Thyroid gland (tissue), 4 donors: ENCODE data around the gene ADAMTS17. TPM values are rescaled to one million over a fixed set of nuclear protein-coding genes. Genes with fewer than 3 reads are reported as not detected.

Source experiments
- DNase-seq, 2 donors: peaks; one replicate each; pipeline ENCODE4 v3.0.0-alpha.2; 2019
- H3K27ac ChIP-seq, 3 donors: fragments of 200-600 bp; sonication (generic); 1 replicate in 2 of 3; 2 replicates in 1 of 3; pipeline ENCODE4 v1.5.1; 2016 to 2019; ENCODE audit warnings: mild to moderate bottlenecking in 1 of 3, moderate library complexity in 1 of 3
- H3K27me3 ChIP-seq: fragments of 200-600 bp; sonication (generic); one replicate; pipeline ENCODE4 v1.5.1; 2019
- H3K36me3 ChIP-seq, 2 donors: fragments of 200-600 bp; sonication (generic); one replicate each; pipeline ENCODE4 v1.5.1; 2016 to 2019
- H3K4me1 ChIP-seq, 2 donors: fragments of 200-600 bp; sonication (generic); one replicate each; pipeline ENCODE4 v1.5.1; 2017 to 2019
- H3K4me3 ChIP-seq, 3 donors: fragments of 200-600 bp; sonication (generic); replicated peaks in 1 of 3; 1 replicate in 2 of 3; 2 replicates in 1 of 3; pipeline ENCODE4 v1.5.1; 2016; ENCODE audit warnings: mild to moderate bottlenecking in 1 of 3
- H3K9me3 ChIP-seq: fragments of 200-600 bp; sonication (generic); one replicate; pipeline ENCODE4 v1.5.1; 2017
- POLR2A ChIP-seq, 2 donors: fragments of 450-650 bp; IDR thresholded peaks; one replicate each; pipeline ENCODE4 v1.6.1; 2017; ENCODE audit warnings: antibody characterized with exemption in 2 of 2, mild to moderate bottlenecking in 2 of 2, moderate library complexity in 1 of 2
- WGBS, 2 donors: methylation state at CpG; one replicate each; pipeline ENCODE4 v1.1.5; 2017; 5-methylcytosine and 5-hydroxymethylcytosine counted together
- intact Hi-C: fragments of 100-400 bp; cut with DNase I; formaldehyde crosslinking; loops from one replicate; pipeline ENCODE4 v1.15.1; 2023
- total RNA-seq, 4 donors: library from RNA; depleted of rRNA; stranded (reverse); fragments of >200 nt; gene quantifications; one replicate each; pipeline ENCODE4 v1.2.3, GENCODE V29; 2016
- TF ChIP-seq, protein P1 (sequence below), 6 experiments: fragments of 200-600 bp in 3 of 6; fragments of 450-650 bp in 3 of 6; sonication (generic) in 3 of 6; IDR thresholded peaks; one replicate each; pipeline ENCODE4 v1.5.1; 2016 to 2019; ENCODE audit warnings: antibody characterized with exemption in 6 of 6, mild to moderate bottlenecking in 2 of 6, inconsistent platforms in 1 of 6, moderate library complexity in 1 of 6

The ADAMTS17 gene
- total RNA-seq, 4 donors from 2014 or later = 3.5 to 667 (median 5.3) TPM

DNA sequence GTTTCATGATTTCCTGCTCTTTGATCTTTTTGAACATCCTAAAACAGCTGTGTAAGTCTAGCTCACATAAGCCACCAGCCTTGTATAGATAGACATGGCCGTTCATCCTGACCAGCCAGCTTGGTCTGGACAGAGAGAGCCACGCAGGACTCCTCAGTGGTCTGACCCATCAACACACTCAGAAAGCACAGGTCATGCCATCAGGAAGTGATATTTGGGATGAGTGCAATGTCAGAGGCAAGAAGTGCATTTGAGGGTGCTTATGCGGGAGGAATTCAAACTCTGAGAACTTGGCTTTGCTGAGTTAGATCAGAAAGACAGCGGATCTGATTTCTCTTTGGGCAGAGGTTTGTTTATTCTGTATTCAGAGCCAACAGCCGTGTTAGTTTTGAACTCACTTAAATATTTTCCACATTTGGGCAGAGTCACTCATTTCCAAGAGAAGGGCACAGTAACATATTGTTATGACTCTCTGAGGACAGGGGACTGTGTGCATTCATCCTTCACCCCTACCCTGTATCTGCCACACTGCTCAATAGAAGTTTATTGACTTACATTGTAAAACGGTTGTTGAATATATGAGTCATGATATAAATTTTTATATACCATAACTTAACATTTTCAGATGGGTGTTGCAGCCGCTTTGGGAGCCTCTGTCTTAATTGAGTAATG lies 383.2 kb downstream of the ADAMTS17 start:
- intact Hi-C loops = no loop called here
- DNase-seq = no peak
- no peaks in the 10 kb centered on the region for H3K27me3 ChIP-seq
- H3K27ac ChIP-seq = no peak overlapping the region
- H3K4me3 ChIP-seq = no peak overlapping the region
- no peak for TF ChIP-seq POLR2A (IDR thresholded peaks at IDR 0.05)
- TF ChIP-seq, protein P1, sequence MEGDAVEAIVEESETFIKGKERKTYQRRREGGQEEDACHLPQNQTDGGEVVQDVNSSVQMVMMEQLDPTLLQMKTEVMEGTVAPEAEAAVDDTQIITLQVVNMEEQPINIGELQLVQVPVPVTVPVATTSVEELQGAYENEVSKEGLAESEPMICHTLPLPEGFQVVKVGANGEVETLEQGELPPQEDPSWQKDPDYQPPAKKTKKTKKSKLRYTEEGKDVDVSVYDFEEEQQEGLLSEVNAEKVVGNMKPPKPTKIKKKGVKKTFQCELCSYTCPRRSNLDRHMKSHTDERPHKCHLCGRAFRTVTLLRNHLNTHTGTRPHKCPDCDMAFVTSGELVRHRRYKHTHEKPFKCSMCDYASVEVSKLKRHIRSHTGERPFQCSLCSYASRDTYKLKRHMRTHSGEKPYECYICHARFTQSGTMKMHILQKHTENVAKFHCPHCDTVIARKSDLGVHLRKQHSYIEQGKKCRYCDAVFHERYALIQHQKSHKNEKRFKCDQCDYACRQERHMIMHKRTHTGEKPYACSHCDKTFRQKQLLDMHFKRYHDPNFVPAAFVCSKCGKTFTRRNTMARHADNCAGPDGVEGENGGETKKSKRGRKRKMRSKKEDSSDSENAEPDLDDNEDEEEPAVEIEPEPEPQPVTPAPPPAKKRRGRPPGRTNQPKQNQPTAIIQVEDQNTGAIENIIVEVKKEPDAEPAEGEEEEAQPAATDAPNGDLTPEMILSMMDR (IDR thresholded peaks at IDR 0.05) = no peak
- no peaks in the 10 kb centered on the region for H3K36me3 ChIP-seq
- H3K4me1 ChIP-seq = peaks cover 0 to 4% of the 10 kb centered on the region in 2 donors
- no peaks in the 10 kb centered on the region for H3K9me3 ChIP-seq
- WGBS, 2 donors = 42 to 46% methylated on average over 7 of the region's 7 CpGs

DNA sequence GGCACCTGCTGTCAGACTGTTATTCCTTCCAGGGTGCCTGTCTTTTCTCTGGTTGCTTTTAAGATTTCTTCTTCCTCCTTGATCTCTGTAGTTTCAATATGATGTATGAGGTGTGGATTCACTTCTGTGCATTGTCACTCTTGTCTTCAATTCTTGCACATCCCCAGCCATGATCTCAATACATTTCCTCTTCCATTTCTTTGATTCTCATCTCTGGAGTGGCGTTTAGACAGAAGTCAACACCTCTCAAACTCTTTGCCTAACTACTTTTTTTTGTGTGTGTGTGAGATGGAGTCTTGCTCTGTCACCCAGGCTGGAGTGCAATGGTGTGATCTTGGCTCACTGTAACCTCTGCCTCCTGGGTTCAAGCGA lies 384.1 kb downstream of the ADAMTS17 start:
- Histone ChIP-seq H3K9me3 (no peaks in the 10 kb centered on the region), H3K36me3 (no peaks in the 10 kb centered on the region), H3K4me3 (no peak overlapping the region), H3K4me1 (peaks cover 0 to 4% of the 10 kb centered on the region in 2 donors), H3K27ac (no peak overlapping the region), H3K27me3 (no peaks in the 10 kb centered on the region)
- WGBS, 2 donors = 94 to 97% methylated on average over 2 of the region's 2 CpGs
- intact Hi-C loops = no loop called here
- DNase-seq = no peak
- TF ChIP-seq, protein P1 (IDR thresholded peaks at IDR 0.05) = no peak

DNA sequence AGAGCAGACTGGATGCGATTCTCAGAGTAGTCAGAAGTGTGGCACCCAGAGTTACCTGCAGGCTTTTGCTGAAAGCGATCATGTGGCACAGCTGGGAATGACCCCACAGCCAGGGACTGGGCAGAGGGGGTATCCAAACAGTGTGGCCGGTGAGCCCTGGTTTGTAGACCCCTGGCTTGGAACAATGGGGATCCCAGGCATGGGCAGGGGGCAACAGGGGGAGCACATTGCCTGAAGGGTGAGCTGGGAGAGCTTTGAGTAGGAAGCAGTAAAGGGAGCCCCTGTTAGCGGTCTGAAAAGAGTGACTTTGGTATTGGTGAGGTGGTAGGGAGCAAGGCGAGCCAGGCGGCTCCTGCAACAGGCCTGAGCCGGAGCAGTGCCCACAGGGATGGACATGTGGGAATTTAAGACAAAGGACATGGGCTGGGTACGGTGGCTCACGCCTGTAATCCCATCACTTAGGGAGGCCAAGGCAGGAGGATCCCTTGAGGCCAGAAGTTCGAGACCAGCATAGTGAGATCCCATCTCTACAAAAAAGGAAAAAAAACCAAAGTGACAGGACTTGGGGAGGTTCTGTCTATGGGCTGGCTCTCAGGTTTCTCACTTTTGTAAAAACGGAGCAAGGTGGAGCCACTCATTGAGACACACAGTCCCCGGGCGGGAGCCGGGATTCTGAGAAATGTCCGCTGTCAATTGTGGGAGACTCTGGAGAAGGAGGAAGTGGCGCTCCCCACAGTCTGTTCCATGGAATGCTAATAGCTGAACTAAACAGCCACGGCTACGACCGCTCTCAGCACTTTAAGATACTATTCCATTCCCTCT lies 384.7 kb downstream of the ADAMTS17 start:
- no peak overlapping the region for H3K4me3 ChIP-seq
- no peaks in the 10 kb centered on the region for H3K27me3 ChIP-seq
- H3K9me3 ChIP-seq = no peaks in the 10 kb centered on the region
- WGBS, 2 donors = 94 to 95% methylated on average over 19 of the region's 19 CpGs
- no peak overlapping the region for H3K27ac ChIP-seq
- peaks cover 0 to 4% of the 10 kb centered on the region in 2 donors for H3K4me1 ChIP-seq
- intact Hi-C loops = no loop called here
- no peak for DNase-seq
- no peak for TF ChIP-seq POLR2A (IDR thresholded peaks at IDR 0.05)
- TF ChIP-seq, protein P1 (IDR thresholded peaks at IDR 0.05) = no peak
- no peaks in the 10 kb centered on the region for H3K36me3 ChIP-seq

DNA sequence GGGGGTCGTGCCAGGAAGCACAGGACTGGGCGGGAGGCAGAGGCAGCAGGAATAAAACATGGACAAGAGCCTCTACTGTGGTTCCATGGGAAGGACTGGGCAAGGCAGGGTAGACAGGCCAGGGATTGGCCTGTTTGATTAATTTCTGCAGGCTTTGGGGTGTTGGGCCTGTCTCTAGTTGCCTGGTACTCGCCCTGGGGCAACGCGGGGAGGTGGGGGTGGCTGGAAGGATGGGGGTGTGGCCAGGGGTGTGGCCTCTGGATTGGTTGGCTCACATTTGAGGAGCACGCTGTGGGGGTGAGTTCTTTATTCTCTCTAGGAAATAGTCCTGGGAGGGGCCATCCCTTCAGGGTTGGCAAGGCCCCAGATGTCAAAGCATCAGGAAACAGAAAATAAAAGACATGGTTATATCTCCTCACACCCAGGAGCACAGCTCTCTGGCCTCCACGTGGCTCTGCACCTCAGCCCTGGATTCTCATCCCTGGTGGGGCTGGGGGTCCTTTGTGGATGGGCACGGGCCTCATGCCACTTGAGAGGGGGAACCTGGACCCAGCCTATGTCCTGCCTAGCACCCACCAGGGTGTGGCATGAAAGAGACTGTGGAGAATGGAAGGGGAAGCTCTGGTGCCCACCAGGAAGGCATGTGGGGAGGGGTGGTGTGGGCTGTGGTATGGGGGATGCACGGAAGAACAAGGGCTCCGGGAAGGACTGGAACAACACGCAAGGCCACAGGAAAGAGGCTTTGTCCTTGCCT lies 385.6 kb downstream of the ADAMTS17 start:
- WGBS, 2 donors = 78 to 86% methylated on average over 11 of the region's 11 CpGs
- no peak overlapping the region for H3K4me3 ChIP-seq
- no peaks in the 10 kb centered on the region for H3K36me3 ChIP-seq
- peaks cover 0 to 4% of the 10 kb centered on the region in 2 donors for H3K4me1 ChIP-seq
- H3K27me3 ChIP-seq = no peaks in the 10 kb centered on the region
- no peak overlapping the region for H3K27ac ChIP-seq
- no peaks in the 10 kb centered on the region for H3K9me3 ChIP-seq
- TF ChIP-seq, protein P1 (IDR thresholded peaks at IDR 0.05) = no peak
- no peak for TF ChIP-seq POLR2A (IDR thresholded peaks at IDR 0.05)
- no peak for DNase-seq
- intact Hi-C loops = no loop called here
